GM18508 (cell line): Measurements from ENCODE around the gene ZNF594.
"Not testable (repeated sequence)": the region's sequence is repeated elsewhere in the genome, so short reads cannot be mapped to it uniquely, and the experiment has no call there.

ENCODE experiments used
- ATAC-seq: cut with Tn5 transposase; IDR thresholded peaks from one replicate; pipeline ENCODE4 v1.9.1; 2021; ENCODE audit warnings: moderate number of reproducible peaks; ENCODE audit not compliant: insufficient read depth, unreplicated experiment

The ZNF594 gene

GRCh38 chr17:5203178-5203907 lies 11.7 kb upstream of the ZNF594 start:
- ATAC-seq = no peak

- ATAC-seq = no peak
These were observed 9.3 kb upstream of the ZNF594 start for GRCh38 chr17:5201011-5201410.

DNA sequence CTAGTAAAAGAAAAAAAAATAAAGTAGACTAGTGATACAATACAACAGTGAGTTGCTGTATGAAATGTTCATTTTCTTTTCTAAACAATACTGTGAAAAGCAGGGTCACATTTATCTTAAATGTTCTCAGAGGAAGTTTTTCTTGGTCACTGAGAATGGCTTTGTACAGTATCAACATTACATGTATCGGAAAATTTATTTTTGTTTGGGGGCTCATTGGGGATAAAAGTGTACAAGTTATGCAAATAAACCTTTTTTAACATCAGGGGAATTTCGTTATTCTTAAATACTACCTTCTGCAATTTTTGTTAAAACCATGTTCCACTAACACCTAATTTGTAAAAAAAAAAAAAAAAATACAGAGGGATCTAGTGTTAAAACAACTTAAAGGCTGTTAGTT lies 8.7 kb upstream of the ZNF594 start:
- no peak for ATAC-seq

- no peak for ATAC-seq
These were observed 6.8 kb upstream of the ZNF594 start for GRCh38 chr17:5198472-5198871.

- ATAC-seq = no peak
These were observed 2.7 kb upstream of the ZNF594 start for GRCh38 chr17:5194346-5194745.

DNA sequence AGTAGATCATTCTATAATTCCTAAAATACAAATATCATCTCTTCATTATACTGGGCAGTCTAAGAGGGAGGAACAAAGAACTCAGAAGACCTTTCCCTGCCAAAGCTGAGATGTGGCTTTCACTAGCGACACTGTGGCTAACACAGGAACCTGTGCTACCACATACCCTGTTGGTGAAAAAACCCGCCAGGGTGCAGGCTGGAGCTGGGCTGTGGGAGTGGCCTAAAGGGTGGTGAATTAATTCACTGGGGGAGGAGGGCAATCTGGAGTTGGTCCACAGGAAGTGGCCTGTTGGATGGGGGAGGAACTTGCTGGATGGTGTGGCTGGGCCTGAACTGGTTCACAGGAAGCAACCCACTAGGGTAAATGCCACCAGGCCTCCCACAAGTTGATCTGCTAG lies 7.4 kb downstream of the ZNF594 start:
- no peak for ATAC-seq

DNA sequence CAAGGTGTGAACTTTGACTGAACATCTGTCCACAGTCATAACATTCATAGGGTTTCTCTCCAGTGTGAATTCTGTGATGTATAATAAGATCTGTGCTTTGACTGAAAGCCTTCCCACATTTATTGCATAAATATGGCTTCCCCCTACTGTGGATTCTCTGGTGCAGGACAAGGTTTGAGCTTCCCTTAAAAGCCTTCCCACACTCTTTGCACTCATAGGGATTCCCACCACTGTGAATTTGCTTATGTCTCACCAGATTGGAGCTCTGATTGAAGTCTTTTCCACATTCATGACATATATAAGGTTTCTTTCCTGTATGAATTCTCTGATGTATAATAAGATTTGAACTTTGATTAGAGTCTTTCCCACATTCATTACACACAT lies 8.3 kb downstream of the ZNF594 start:
- no peak for ATAC-seq

GRCh38 chr17:5182597-5183409 lies 8.9 kb downstream of the ZNF594 start:
- ATAC-seq = no peak

DNA sequence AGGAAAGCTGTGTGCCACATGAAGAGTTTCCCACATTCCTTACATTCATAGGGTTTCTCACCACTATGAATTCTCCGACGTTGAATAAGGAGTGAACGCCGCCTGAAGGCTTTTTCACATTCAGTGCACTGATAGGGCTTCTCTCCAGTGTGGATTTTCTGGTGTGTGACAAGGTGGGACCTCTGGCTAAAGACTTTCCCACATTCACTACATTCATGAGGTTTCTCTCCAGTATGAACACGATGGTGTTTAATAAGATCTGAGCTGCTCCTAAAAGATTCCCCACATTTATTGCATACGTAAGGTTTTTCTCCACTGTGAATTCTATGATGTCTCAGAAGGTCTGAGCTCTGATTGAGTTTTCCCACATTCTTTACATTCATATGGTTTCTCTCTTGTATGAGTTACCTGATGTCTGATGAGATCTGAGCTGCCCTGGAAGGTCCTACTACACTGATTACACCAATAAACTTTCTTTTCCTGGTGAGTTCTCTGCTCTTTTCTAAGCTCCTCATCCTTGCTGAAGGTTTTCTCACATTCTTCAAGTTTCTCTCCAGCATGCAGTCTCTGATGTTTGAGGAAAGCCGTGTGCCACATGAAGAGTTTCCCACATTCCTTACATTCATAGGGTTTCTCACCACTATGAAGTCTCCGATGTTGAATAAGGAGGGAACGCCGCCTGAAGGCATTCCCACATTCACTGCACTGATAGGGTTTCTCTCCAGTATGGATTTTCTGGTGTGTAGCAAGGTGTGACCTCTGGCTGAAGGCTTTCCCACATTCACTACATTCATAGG lies 10.0 kb downstream of the ZNF594 start:
- no peak for ATAC-seq

DNA sequence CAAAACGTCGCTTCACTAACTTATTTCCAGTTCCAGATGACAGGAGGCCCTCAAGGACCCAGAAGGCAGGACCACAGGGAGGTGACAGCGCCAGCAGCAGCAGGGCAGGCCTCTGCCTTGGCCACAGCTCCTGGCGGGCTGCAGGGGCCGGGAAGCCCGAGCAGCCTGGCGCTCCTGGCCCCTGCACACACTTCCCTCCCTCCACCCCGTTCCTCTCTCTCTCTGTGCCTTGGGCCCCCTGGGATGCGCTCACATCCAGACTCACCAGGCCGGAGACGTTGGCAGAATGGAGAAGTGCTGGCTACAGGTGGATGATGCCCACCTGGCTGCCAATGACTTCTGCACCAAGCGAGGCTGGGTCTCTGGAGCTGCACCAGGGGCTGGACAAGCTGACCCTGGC lies 12.7 kb downstream of the ZNF594 start:
- ATAC-seq = no peak

DNA sequence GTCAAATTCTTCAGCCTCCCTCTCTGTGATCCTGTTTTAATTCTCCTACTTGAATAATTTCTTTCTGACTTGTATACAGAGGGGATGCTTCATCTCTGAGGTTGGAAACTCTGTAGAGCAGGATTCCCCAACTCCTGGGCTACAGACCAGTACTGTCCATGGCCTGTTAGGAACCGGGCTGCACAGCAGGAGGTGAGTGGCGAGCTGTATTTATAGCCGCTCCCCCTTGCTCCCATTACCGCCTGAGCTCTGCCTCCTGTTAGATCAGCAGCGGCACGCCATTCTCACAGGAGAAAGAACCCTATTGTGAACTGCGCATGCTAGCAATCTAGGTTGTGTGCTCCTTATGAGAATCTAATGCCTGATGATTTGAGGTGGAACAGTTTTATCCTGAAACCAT lies 16.6 kb downstream of the ZNF594 start:
- not testable (repeated sequence) for ATAC-seq

- ATAC-seq = not testable (repeated sequence)
These were observed 25.7 kb downstream of the ZNF594 start for GRCh38 chr17:5165791-5166564.

GRCh38 chr17:5164436-5164835 lies 27.2 kb downstream of the ZNF594 start:
- no peak for ATAC-seq

DNA sequence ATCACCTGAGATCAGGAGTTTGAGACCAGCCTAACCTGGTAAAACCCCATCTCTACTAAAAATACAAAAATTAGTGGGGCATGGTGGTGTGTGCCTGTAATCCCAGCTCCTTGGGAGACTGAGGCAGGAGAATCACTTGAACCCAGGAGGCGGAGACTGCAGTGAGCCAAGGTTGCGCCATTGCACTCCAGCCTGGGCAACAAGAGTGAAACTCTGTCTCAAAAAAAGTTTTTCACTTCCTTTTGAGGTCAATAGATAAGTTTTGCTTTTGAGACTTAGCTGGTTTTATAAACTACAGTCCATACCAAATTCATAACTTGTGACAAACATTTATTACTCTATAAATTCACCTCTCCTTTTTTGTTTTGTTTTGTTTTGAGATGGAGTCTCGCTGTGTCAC lies 29.9 kb downstream of the ZNF594 start:
- not testable (repeated sequence) for ATAC-seq

- ATAC-seq = not testable (repeated sequence)
These were observed 31.0 kb downstream of the ZNF594 start for GRCh38 chr17:5160702-5161101.

DNA sequence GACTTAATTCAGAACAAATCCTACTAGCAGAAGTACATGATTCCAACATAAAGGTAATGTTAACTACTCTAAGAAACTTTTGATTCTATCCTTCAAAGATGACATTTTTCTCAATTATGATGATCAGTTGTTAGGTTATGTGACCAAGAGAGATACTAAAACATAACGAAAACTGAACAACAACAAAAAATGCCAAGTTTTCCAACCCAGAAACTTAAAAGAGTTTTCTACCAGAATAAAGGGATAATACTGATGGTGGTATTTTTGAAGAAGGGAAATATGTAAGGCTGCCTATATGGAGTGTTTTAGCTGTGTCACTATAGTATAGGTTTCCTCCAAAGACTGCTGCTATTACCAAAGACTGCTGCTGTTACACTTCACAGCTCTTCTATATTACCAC lies 45.5 kb downstream of the ZNF594 start:
- ATAC-seq = not testable (repeated sequence)

DNA sequence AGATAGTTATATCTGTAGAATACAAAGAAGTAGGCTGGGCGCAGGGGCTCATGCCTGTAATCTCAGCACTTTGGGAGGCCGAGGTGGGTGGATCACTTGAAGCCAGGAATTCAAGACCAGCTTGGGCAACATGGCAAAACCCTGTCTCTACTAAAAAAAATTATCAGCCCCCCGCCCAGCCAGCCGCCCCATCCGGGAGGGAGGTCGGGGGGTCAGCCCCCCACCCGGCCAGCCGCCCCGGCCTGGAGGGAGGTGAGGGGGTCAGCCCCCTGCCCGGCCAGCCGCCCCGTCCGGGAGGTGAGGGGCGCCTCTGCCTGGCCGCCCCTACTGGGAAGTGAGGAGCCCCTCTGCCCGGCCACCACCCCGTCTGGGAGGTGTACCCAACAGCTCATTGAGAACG lies 48.8 kb downstream of the ZNF594 start:
- ATAC-seq = not testable (repeated sequence)

DNA sequence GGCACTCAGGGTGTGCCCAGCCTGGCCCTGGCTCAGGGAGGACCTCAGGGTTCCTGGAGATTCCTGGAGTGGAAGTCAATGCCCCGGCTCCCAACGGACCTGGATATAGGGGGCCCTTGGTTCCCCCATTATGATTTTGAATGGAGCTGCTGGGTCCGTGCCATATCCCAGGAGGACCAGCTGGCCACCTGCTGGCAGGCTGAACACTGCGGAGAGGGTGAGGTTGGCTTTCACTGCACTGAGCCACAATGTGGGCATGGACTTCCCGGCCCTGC lies 52.3 kb downstream of the ZNF594 start:
- ATAC-seq = no peak

DNA sequence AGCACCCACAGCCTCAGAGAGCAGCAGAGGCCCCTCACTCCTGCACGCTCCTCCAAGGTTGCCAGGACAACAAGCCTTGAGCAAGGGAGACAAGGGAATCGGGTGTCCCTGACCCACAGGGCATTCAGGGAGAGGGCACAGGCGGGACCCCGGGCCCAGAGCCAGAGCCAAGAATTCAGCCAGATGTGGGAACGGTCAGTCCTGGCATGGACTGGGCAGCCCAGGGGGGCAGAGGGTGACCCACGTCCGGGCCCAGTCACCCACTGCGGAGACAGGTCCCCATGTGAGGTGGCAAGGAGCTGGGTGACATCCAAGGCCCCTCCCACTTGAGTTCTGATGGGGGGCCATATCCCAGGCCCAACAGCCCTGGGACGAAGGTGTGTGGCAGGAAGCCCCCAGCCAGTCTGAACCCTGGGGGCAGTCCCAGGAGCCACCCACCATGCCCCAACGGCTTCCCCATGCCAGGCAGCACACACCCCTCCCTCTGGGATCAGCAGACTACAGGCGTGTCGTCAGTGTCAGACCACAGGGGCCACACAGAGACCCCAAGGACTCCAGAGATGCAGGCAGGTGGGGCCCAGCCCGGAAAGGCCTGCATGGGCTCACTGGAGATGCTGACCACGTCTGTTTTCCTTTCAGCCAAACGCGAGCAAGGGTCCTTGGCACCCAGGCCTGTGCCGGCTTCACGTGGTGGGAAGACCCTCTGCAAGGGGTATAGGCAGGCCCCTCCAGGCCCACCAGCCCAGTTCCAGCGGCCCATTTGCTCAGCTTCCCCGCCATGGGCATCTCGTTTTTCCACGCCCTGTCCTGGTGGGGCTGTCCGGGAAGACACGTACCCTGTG lies 52.8 kb downstream of the ZNF594 start:
- ATAC-seq = no peak

DNA sequence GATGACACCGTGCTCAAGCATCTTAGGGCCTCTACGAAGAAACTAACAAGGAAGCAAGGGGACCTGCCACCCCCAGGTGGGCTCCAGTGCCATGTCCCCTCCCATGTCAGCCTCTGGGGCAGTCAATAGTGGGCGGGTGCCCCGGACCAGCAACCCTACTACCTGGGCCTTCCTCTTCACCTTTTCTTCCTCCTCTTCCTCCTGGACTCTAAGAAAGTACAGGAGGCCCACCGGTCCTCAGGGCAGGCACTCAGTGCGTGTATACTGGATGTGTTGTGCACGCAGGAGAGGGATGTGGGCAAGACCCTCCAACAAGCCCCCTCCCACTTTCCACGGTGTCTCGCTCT lies 53.5 kb downstream of the ZNF594 start:
- not testable (repeated sequence) for ATAC-seq
